Measurements from ENCODE around the gene TBX21. TPM values are rescaled to one million over a fixed set of nuclear protein-coding genes. Genes with fewer than 3 reads are reported as not detected.

TBX21 gene
- total and polyA plus RNA-seq, 4 donors: 0.53 to 2.0 (median 0.80) TPM

- Histone ChIP-seq H3K9me3 (ENCODE audit: control insufficient read depth in 4 of 4, insufficient read depth in 3 of 4, low read length in 3 of 4) (no peaks in the 10 kb centered on the region), H3K27ac (ENCODE audit: low read depth in 1 of 2, low read length in 1 of 2) (no peak overlapping the region), H3K27me3 (ENCODE audit: control insufficient read depth in 3 of 3, insufficient read depth in 3 of 3, low read length in 2 of 3) (peaks cover 0 to 36% (median 19%) of the 10 kb centered on the region in 3 donors), H3K4me1 (ENCODE audit: control insufficient read depth in 5 of 5, insufficient read depth in 5 of 5, low read length in 5 of 5) (no peaks in the 10 kb centered on the region), H3K9ac (ENCODE audit: insufficient read depth in 1 of 2, low read length in 2 of 2) (no peak overlapping the region), H3K36me3 (ENCODE audit: control insufficient read depth in 4 of 4, insufficient read depth in 4 of 4, low read length in 4 of 4) (no peaks in the 10 kb centered on the region), H3K4me3 (no peak overlapping the region)
- no peak for ATAC-seq (ENCODE audit: insufficient read depth, low FRiP score)
- TF ChIP-seq CTCF (IDR thresholded peaks at IDR 0.05; ENCODE audit: control extremely low read depth, extremely low read depth): no peak
- 88% methylated on average over 12 of the region's 12 CpGs for WGBS, 2 donors
- no peak for DNase-seq
Observed at GRCh38 chr17:47726796-47727703, 6.0 kb upstream of the TBX21 start.

GRCh38 chr17:47727704-47728036 lies 5.4 kb upstream of the TBX21 start:
- peaks cover 0 to 37% (median 19%) of the 10 kb centered on the region in 3 donors for H3K27me3 ChIP-seq (ENCODE audit: control insufficient read depth in 3 of 3, insufficient read depth in 3 of 3, low read length in 2 of 3)
- H3K36me3 ChIP-seq (ENCODE audit: control insufficient read depth in 4 of 4, insufficient read depth in 4 of 4, low read length in 4 of 4): no peaks in the 10 kb centered on the region
- H3K4me1 ChIP-seq (ENCODE audit: control insufficient read depth in 5 of 5, insufficient read depth in 5 of 5, low read length in 5 of 5): no peaks in the 10 kb centered on the region
- TF ChIP-seq CTCF (IDR thresholded peaks at IDR 0.05; ENCODE audit: control extremely low read depth, extremely low read depth): no peak
- WGBS, 2 donors: 84 to 85% methylated on average over 9 of the region's 9 CpGs
- H3K4me3 ChIP-seq: no peak overlapping the region
- no peak overlapping the region for H3K27ac ChIP-seq (ENCODE audit: low read depth in 1 of 2, low read length in 1 of 2)
- DNase-seq (no peak), ATAC-seq (ENCODE audit: insufficient read depth, low FRiP score) (no peak)
- no peak overlapping the region for H3K9ac ChIP-seq (ENCODE audit: insufficient read depth in 1 of 2, low read length in 2 of 2)
- no peaks in the 10 kb centered on the region for H3K9me3 ChIP-seq (ENCODE audit: control insufficient read depth in 4 of 4, insufficient read depth in 3 of 4, low read length in 3 of 4)

- no peak overlapping the region for H3K27ac ChIP-seq (ENCODE audit: low read depth in 1 of 2, low read length in 1 of 2)
- H3K36me3 ChIP-seq (ENCODE audit: control insufficient read depth in 4 of 4, insufficient read depth in 4 of 4, low read length in 4 of 4): no peaks in the 10 kb centered on the region
- H3K4me1 ChIP-seq (ENCODE audit: control insufficient read depth in 5 of 5, insufficient read depth in 5 of 5, low read length in 5 of 5): no peaks in the 10 kb centered on the region
- WGBS, 2 donors: 87 to 90% methylated on average over 4 of the region's 4 CpGs
- no peak overlapping the region for H3K4me3 ChIP-seq
- H3K9ac ChIP-seq (ENCODE audit: insufficient read depth in 1 of 2, low read length in 2 of 2): no peak overlapping the region
- no peak for TF ChIP-seq CTCF (IDR thresholded peaks at IDR 0.05; ENCODE audit: control extremely low read depth, extremely low read depth)
- H3K9me3 ChIP-seq (ENCODE audit: control insufficient read depth in 4 of 4, insufficient read depth in 3 of 4, low read length in 3 of 4): no peaks in the 10 kb centered on the region
- DNase-seq (no peak), ATAC-seq (ENCODE audit: insufficient read depth, low FRiP score) (no peak)
- H3K27me3 ChIP-seq (ENCODE audit: control insufficient read depth in 3 of 3, insufficient read depth in 3 of 3, low read length in 2 of 3): peaks cover 0 to 37% (median 21%) of the 10 kb centered on the region in 3 donors
Observed at GRCh38 chr17:47728214-47728877, 4.7 kb upstream of the TBX21 start.
